ENCODE results near the gene BTLA. TPM values are rescaled to one million over a fixed set of nuclear protein-coding genes. Genes with fewer than 3 reads are reported as not detected.

The BTLA gene, protein sequence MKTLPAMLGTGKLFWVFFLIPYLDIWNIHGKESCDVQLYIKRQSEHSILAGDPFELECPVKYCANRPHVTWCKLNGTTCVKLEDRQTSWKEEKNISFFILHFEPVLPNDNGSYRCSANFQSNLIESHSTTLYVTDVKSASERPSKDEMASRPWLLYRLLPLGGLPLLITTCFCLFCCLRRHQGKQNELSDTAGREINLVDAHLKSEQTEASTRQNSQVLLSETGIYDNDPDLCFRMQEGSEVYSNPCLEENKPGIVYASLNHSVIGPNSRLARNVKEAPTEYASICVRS
- 0.02 to 0.06 TPM in 2 of 5 replicates, not detected in the others for total RNA-seq (2022; extraction: Qiagen RNA extraction; ENCODE audit: low read depth)

GRCh38 chr3:112498914-112499711 is at the start of gene BTLA:
BTLA (minus strand) TSS chr3:112499472; CDS start chr3:112499358, 114 bp downstream.

Other genes starting within 250 kb of the BTLA start
- not detected in 5 replicates for gene SLC9C1, start 205.3 kb downstream of the BTLA start, total RNA-seq (2022; extraction: Qiagen RNA extraction; ENCODE audit: low read depth)
- gene CD200, start 166.3 kb downstream of the BTLA start, total RNA-seq (2022; extraction: Qiagen RNA extraction; ENCODE audit: low read depth): not detected in 5 replicates
- gene ATG3, start 62.5 kb upstream of the BTLA start, total RNA-seq (2022; extraction: Qiagen RNA extraction; ENCODE audit: low read depth): 44.6 to 47.7 TPM (median 46.5 TPM) in 5 replicates
- 12.0 to 20.6 TPM (median 17.1 TPM) in 5 replicates for gene SLC35A5, start 62.6 kb upstream of the BTLA start, total RNA-seq (2022; extraction: Qiagen RNA extraction; ENCODE audit: low read depth)
- 36.4 to 72.1 TPM (median 53.7 TPM) in 5 replicates for gene CCDC80, start 141.7 kb upstream of the BTLA start, total RNA-seq (2022; extraction: Qiagen RNA extraction; ENCODE audit: low read depth)